NCI-H774 (cell line): ENCODE measurements around the gene DOCK4.
"Not testable (repeated sequence)": the region's sequence is repeated elsewhere in the genome, so short reads cannot be mapped to it uniquely, and the experiment has no call there.

Experiments used
- DNase-seq: peaks from one replicate; lab custom pipeline; 2025; lab: John Stamatoyannopoulos, UW

Gene DOCK4

GRCh38 chr7:112206238-112206990 is at the start of gene DOCK4, which contains the start of gene ZNF277:
Gene DOCK4 (minus strand): TSS chr7:112206399. CDS start chr7:112206138, 261 bp downstream.
Gene ZNF277 (plus strand): TSS chr7:112206695. CDS start chr7:112206717, 22 bp downstream.
- peak; percentile 99 for DNase-seq

- no peak for DNase-seq
Observed at GRCh38 chr7:112255388-112255720, 49.2 kb upstream of the DOCK4 start.

- no peak for DNase-seq
Observed at GRCh38 chr7:112254709-112255387, 48.6 kb upstream of the DOCK4 start.

- no peak for DNase-seq
Observed at GRCh38 chr7:112254156-112254555, 48.0 kb upstream of the DOCK4 start.

- DNase-seq: no peak
Observed at GRCh38 chr7:112252691-112253090, 46.5 kb upstream of the DOCK4 start.

GRCh38 chr7:112252141-112252540 is 45.9 kb upstream of the DOCK4 start:
- DNase-seq: no peak

GRCh38 chr7:112249967-112250366 is 43.8 kb upstream of the DOCK4 start:
- not testable (repeated sequence) for DNase-seq

- no peak for DNase-seq
Observed at GRCh38 chr7:112248598-112248997, 42.4 kb upstream of the DOCK4 start.

GRCh38 chr7:112238852-112239610 is 32.8 kb upstream of the DOCK4 start:
- DNase-seq: no peak

GRCh38 chr7:112238330-112238729 is 32.1 kb upstream of the DOCK4 start:
- no peak for DNase-seq

GRCh38 chr7:112236597-112236996 is 30.4 kb upstream of the DOCK4 start:
- no peak for DNase-seq

GRCh38 chr7:112234147-112234546 is 27.9 kb upstream of the DOCK4 start:
- DNase-seq: no peak

- no peak for DNase-seq
Observed at GRCh38 chr7:112233048-112233697, 27.0 kb upstream of the DOCK4 start.

GRCh38 chr7:112232212-112232978 is 26.2 kb upstream of the DOCK4 start:
- no peak for DNase-seq

- DNase-seq: no peak
Observed at GRCh38 chr7:112228632-112229031, 22.4 kb upstream of the DOCK4 start.

- DNase-seq: no peak
Observed at GRCh38 chr7:112226701-112227276, 20.6 kb upstream of the DOCK4 start.

GRCh38 chr7:112225006-112225405 is 18.8 kb upstream of the DOCK4 start:
- no peak for DNase-seq

GRCh38 chr7:112224186-112224585 is 18.0 kb upstream of the DOCK4 start:
- no peak for DNase-seq

GRCh38 chr7:112223310-112223709 is 17.1 kb upstream of the DOCK4 start:
- no peak for DNase-seq

GRCh38 chr7:112220877-112221434 is 14.8 kb upstream of the DOCK4 start:
- no peak for DNase-seq

- no peak for DNase-seq
Observed at GRCh38 chr7:112215787-112216186, 9.6 kb upstream of the DOCK4 start.
